ENCODE data around the gene CPNE5.

GRCh38 chr6:36725581-36725980 is 113.7 kb downstream of the CPNE5 start:
- TF ChIP-seq, protein P1, sequence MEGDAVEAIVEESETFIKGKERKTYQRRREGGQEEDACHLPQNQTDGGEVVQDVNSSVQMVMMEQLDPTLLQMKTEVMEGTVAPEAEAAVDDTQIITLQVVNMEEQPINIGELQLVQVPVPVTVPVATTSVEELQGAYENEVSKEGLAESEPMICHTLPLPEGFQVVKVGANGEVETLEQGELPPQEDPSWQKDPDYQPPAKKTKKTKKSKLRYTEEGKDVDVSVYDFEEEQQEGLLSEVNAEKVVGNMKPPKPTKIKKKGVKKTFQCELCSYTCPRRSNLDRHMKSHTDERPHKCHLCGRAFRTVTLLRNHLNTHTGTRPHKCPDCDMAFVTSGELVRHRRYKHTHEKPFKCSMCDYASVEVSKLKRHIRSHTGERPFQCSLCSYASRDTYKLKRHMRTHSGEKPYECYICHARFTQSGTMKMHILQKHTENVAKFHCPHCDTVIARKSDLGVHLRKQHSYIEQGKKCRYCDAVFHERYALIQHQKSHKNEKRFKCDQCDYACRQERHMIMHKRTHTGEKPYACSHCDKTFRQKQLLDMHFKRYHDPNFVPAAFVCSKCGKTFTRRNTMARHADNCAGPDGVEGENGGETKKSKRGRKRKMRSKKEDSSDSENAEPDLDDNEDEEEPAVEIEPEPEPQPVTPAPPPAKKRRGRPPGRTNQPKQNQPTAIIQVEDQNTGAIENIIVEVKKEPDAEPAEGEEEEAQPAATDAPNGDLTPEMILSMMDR (IDR thresholded peaks at IDR 0.05): no peak
- TF ChIP-seq POLR2A (IDR thresholded peaks at IDR 0.05): no peak

Measured in thyroid gland (tissue), 4 donors.